ENCODE data around the gene RTN4RL1.

RTN4RL1 gene

GRCh38 chr17:2020721-2021120, 4.4 kb downstream of the RTN4RL1 start:
- Histone ChIP-seq H3K9me2 (replicated peaks; ENCODE audit: low read depth, low read length) (no peaks in the 10 kb centered on the region), H3K9me3 (ENCODE audit: insufficient read depth, low read depth, low read length) (no peaks in the 10 kb centered on the region), H3K36me3 (ENCODE audit: insufficient read depth, low read length) (no peaks in the 10 kb centered on the region), H3K27me3 (ENCODE audit: insufficient read depth, low read length, poor library complexity, severe bottlenecking) (peaks cover 15% of the 10 kb centered on the region), H4K20me1 (ENCODE audit: insufficient read depth, low read length, poor library complexity, severe bottlenecking) (no peaks in the 10 kb centered on the region), H3K4me3 (ENCODE audit: low read length, poor library complexity, severe bottlenecking) (peak overlapping the region; percentile 53), H3K4me1 (ENCODE audit: insufficient read depth, low read length, poor library complexity, severe bottlenecking) (peaks cover 35% of the 10 kb centered on the region), H3K4me2 (ENCODE audit: low read depth, low read length, poor library complexity, severe bottlenecking) (peak overlapping the region; percentile 64), H3K79me2 (ENCODE audit: insufficient read depth, low read length) (no peaks in the 10 kb centered on the region; the same call in 1 of the 2 replicates), H3F3A (ENCODE audit: low read depth) (no peaks in the 10 kb centered on the region), H2AFZ (ENCODE audit: low read length) (peak overlapping the region; percentile 61; the same call in 1 of the 2 replicates), H3K9ac (ENCODE audit: low read depth, low read length, poor library complexity, severe bottlenecking) (peak overlapping the region; percentile 62)
- TF ChIP-seq CTCF (conservative IDR thresholded peaks at IDR 0.05; ENCODE audit: low read length) (no peak), EZH2phosphoT487 (IDR thresholded peaks at IDR 0.05; ENCODE audit: borderline replicate concordance) (no peak)

GRCh38 chr17:2019723-2020122, 5.4 kb downstream of the RTN4RL1 start:
- Histone ChIP-seq H3K4me2 (ENCODE audit: low read depth, low read length, poor library complexity, severe bottlenecking) (peak overlapping the region; percentile 64), H3K9me2 (replicated peaks; ENCODE audit: low read depth, low read length) (no peaks in the 10 kb centered on the region), H3F3A (ENCODE audit: low read depth) (no peaks in the 10 kb centered on the region), H3K9me3 (ENCODE audit: insufficient read depth, low read depth, low read length) (no peaks in the 10 kb centered on the region), H3K9ac (ENCODE audit: low read depth, low read length, poor library complexity, severe bottlenecking) (no peak overlapping the region), H3K27me3 (ENCODE audit: insufficient read depth, low read length, poor library complexity, severe bottlenecking) (peaks cover 6% of the 10 kb centered on the region), H3K79me2 (ENCODE audit: insufficient read depth, low read length) (no peaks in the 10 kb centered on the region; the same call in 1 of the 2 replicates), H3K4me3 (ENCODE audit: low read length, poor library complexity, severe bottlenecking) (no peak overlapping the region), H4K20me1 (ENCODE audit: insufficient read depth, low read length, poor library complexity, severe bottlenecking) (no peaks in the 10 kb centered on the region), H3K36me3 (ENCODE audit: insufficient read depth, low read length) (no peaks in the 10 kb centered on the region), H2AFZ (ENCODE audit: low read length) (no peak overlapping the region), H3K4me1 (ENCODE audit: insufficient read depth, low read length, poor library complexity, severe bottlenecking) (peaks cover 32% of the 10 kb centered on the region)
- TF ChIP-seq EZH2phosphoT487 (IDR thresholded peaks at IDR 0.05; ENCODE audit: borderline replicate concordance) (no peak), CTCF (conservative IDR thresholded peaks at IDR 0.05; ENCODE audit: low read length) (no peak)

GRCh38 chr17:2018716-2019510, 6.2 kb downstream of the RTN4RL1 start:
- Histone ChIP-seq H3K27me3 (ENCODE audit: insufficient read depth, low read length, poor library complexity, severe bottlenecking) (no peaks in the 10 kb centered on the region), H3K36me3 (ENCODE audit: insufficient read depth, low read length) (no peaks in the 10 kb centered on the region), H4K20me1 (ENCODE audit: insufficient read depth, low read length, poor library complexity, severe bottlenecking) (no peaks in the 10 kb centered on the region), H3K9me2 (replicated peaks; ENCODE audit: low read depth, low read length) (no peaks in the 10 kb centered on the region), H3K9ac (ENCODE audit: low read depth, low read length, poor library complexity, severe bottlenecking) (no peak overlapping the region), H3K9me3 (ENCODE audit: insufficient read depth, low read depth, low read length) (no peaks in the 10 kb centered on the region), H3K4me1 (ENCODE audit: insufficient read depth, low read length, poor library complexity, severe bottlenecking) (peaks cover 27% of the 10 kb centered on the region), H3K4me2 (ENCODE audit: low read depth, low read length, poor library complexity, severe bottlenecking) (no peak overlapping the region), H3K4me3 (ENCODE audit: low read length, poor library complexity, severe bottlenecking) (no peak overlapping the region), H3F3A (ENCODE audit: low read depth) (no peaks in the 10 kb centered on the region), H2AFZ (ENCODE audit: low read length) (no peak overlapping the region), H3K79me2 (ENCODE audit: insufficient read depth, low read length) (no peaks in the 10 kb centered on the region; the same call in 1 of the 2 replicates)
- no peak for TF ChIP-seq EZH2phosphoT487 (IDR thresholded peaks at IDR 0.05; ENCODE audit: borderline replicate concordance)
- no peak for TF ChIP-seq CTCF (conservative IDR thresholded peaks at IDR 0.05; ENCODE audit: low read length)

All from Loucy (cell line).